ENCODE data around the gene IGFL3. TPM values are rescaled to one million over a fixed set of nuclear protein-coding genes. Genes with fewer than 3 reads are reported as not detected.

IGFL3 gene
- total RNA-seq, 2 donors from 2014 or later = not detected

GRCh38 chr19:46100344-46100743 lies 24.1 kb downstream of the IGFL3 start:
- DNase-seq (ENCODE audit: low spot score) (no peak), ATAC-seq (ENCODE audit: insufficient number of reproducible peaks, low FRiP score, low read depth) (no peak)
- Histone ChIP-seq H3K27me3 (replicated peaks; ENCODE audit: insufficient read depth) (no peaks in the 10 kb centered on the region), H3K27ac (no peak overlapping the region), H3K4me1 (ENCODE audit: control insufficient read depth in 1 of 2, low read depth in 2 of 2) (no peaks in the 10 kb centered on the region), H3K36me3 (no peaks in the 10 kb centered on the region), H3K4me3 (no peak overlapping the region), H3K9me3 (peaks cover 12% of the 10 kb centered on the region)
- no peak for TF ChIP-seq CTCF (IDR thresholded peaks at IDR 0.05)

GRCh38 chr19:46090444-46090843 lies 34.0 kb downstream of the IGFL3 start:
- Histone ChIP-seq H3K4me1 (ENCODE audit: control insufficient read depth in 1 of 2, low read depth in 2 of 2) (no peaks in the 10 kb centered on the region), H3K36me3 (no peaks in the 10 kb centered on the region), H3K27me3 (replicated peaks; ENCODE audit: insufficient read depth) (no peaks in the 10 kb centered on the region), H3K27ac (no peak overlapping the region), H3K9me3 (peaks cover 18% of the 10 kb centered on the region), H3K4me3 (no peak overlapping the region)
- no peak for TF ChIP-seq CTCF (IDR thresholded peaks at IDR 0.05)
- ATAC-seq (ENCODE audit: insufficient number of reproducible peaks, low FRiP score, low read depth) = no peak
- DNase-seq (ENCODE audit: low spot score) = no peak

GRCh38 chr19:46089432-46089831 lies 35.1 kb downstream of the IGFL3 start:
- Histone ChIP-seq H3K9me3 (peaks cover 21% of the 10 kb centered on the region), H3K27ac (no peak overlapping the region), H3K4me3 (no peak overlapping the region), H3K36me3 (no peaks in the 10 kb centered on the region), H3K4me1 (ENCODE audit: control insufficient read depth in 1 of 2, low read depth in 2 of 2) (no peaks in the 10 kb centered on the region), H3K27me3 (replicated peaks; ENCODE audit: insufficient read depth) (no peaks in the 10 kb centered on the region)
- TF ChIP-seq CTCF (IDR thresholded peaks at IDR 0.05) = no peak
- DNase-seq (ENCODE audit: low spot score) (no peak), ATAC-seq (ENCODE audit: insufficient number of reproducible peaks, low FRiP score, low read depth) (no peak)

- H3K4me3 ChIP-seq = no peak overlapping the region
- peaks cover 21% of the 10 kb centered on the region for H3K9me3 ChIP-seq
- no peak for TF ChIP-seq CTCF (IDR thresholded peaks at IDR 0.05)
- no peaks in the 10 kb centered on the region for H3K4me1 ChIP-seq (ENCODE audit: control insufficient read depth in 1 of 2, low read depth in 2 of 2)
- ATAC-seq (ENCODE audit: insufficient number of reproducible peaks, low FRiP score, low read depth) = no peak
- DNase-seq (ENCODE audit: low spot score) = no peak
- no peaks in the 10 kb centered on the region for H3K27me3 ChIP-seq (replicated peaks; ENCODE audit: insufficient read depth)
- no peak overlapping the region for H3K27ac ChIP-seq
- H3K36me3 ChIP-seq = no peaks in the 10 kb centered on the region
Observed at GRCh38 chr19:46088101-46088500, 36.4 kb downstream of the IGFL3 start.

- no peak overlapping the region for H3K4me3 ChIP-seq
- peaks cover 21% of the 10 kb centered on the region for H3K9me3 ChIP-seq
- no peaks in the 10 kb centered on the region for H3K4me1 ChIP-seq (ENCODE audit: control insufficient read depth in 1 of 2, low read depth in 2 of 2)
- TF ChIP-seq CTCF (IDR thresholded peaks at IDR 0.05) = no peak
- DNase-seq (ENCODE audit: low spot score) (no peak), ATAC-seq (ENCODE audit: insufficient number of reproducible peaks, low FRiP score, low read depth) (no peak)
- H3K36me3 ChIP-seq = no peaks in the 10 kb centered on the region
- H3K27me3 ChIP-seq (replicated peaks; ENCODE audit: insufficient read depth) = no peaks in the 10 kb centered on the region
- no peak overlapping the region for H3K27ac ChIP-seq
Observed at GRCh38 chr19:46085888-46086287, 38.6 kb downstream of the IGFL3 start.

All from thoracic aorta (tissue), 2 donors.